Spleen (tissue), 11 donors: ENCODE data around the gene CSMD2. TPM values are rescaled to one million over a fixed set of nuclear protein-coding genes. Genes with fewer than 3 reads are reported as not detected.

Experiments used
- DNase-seq: peaks from one replicate; pipeline ENCODE4 v3.0.0-alpha.2; 2020
- H3K27ac ChIP-seq, 8 donors: fragments of 200-600 bp; sonication (generic) in 7 of 8; 1 replicate in 4 of 8; 2 replicates in 4 of 8; pipeline versions ENCODE4 v1.5.0 to v1.8.0; 2016 to 2021; ENCODE audit warnings: inconsistent platforms in 4 of 8, mild to moderate bottlenecking in 4 of 8, moderate library complexity in 1 of 8
- H3K27me3 ChIP-seq, 7 donors: fragments of 200-600 bp; sonication (generic) in 6 of 7; replicated peaks in 1 of 7; 1 replicate in 4 of 7; 2 replicates in 3 of 7; pipeline versions ENCODE4 v1.5.0 to v1.8.0; 2016 to 2021; ENCODE audit warnings: inconsistent platforms in 3 of 7, mild to moderate bottlenecking in 1 of 7
- H3K36me3 ChIP-seq, 6 donors: fragments of 200-600 bp; sonication (generic) in 5 of 6; 1 replicate in 4 of 6; 2 replicates in 2 of 6; pipeline versions ENCODE4 v1.5.0 to v1.8.0; 2016 to 2021; ENCODE audit warnings: inconsistent platforms in 2 of 6
- H3K4me1 ChIP-seq, 6 donors: fragments of 200-600 bp; sonication (generic) in 5 of 6; 1 replicate in 3 of 6; 2 replicates in 3 of 6; pipeline versions ENCODE4 v1.5.0 to v1.8.0; 2016 to 2021; ENCODE audit warnings: inconsistent platforms in 3 of 6
- H3K4me3 ChIP-seq, 8 donors: fragments of 200-600 bp; sonication (generic) in 7 of 8; 1 replicate in 4 of 8; 2 replicates in 4 of 8; pipeline versions ENCODE4 v1.5.0 to v1.8.0; 2016 to 2021; ENCODE audit warnings: inconsistent platforms in 4 of 8, mild to moderate bottlenecking in 4 of 8, moderate library complexity in 2 of 8
- H3K9me3 ChIP-seq, 8 donors: fragments of 200-600 bp; sonication (generic) in 7 of 8; 1 replicate in 4 of 8; 2 replicates in 4 of 8; pipeline versions ENCODE4 v1.5.0 to v1.8.0; 2016 to 2021; ENCODE audit warnings: inconsistent platforms in 4 of 8
- POLR2A ChIP-seq, 3 donors: fragments of 450-650 bp; IDR thresholded peaks; one replicate each; pipeline ENCODE4 v1.5.1; 2017; ENCODE audit warnings: antibody characterized with exemption in 3 of 3, mild to moderate bottlenecking in 1 of 3
- POLR2AphosphoS5 ChIP-seq, 3 donors: sonication (generic); formaldehyde crosslinking; IDR thresholded peaks; one replicate each; pipeline ENCODE4 v1.5.1; 2017; ENCODE audit warnings: antibody characterized with exemption in 3 of 3
- WGBS, 5 donors: extraction: QIAGEN DNeasy Blood & Tissue Kit in 3 of 5; methylation state at CpG; one replicate each; pipeline versions ENCODE4 v1.1.5 to v1.1.7; 2013 to 2018; 5-methylcytosine and 5-hydroxymethylcytosine counted together
- intact Hi-C: fragments of 100-400 bp; cut with DNase I; formaldehyde crosslinking; loops from one replicate; pipeline ENCODE4 v1.15.0; 2023; ENCODE audit warnings: low total_unique reads
- polyA plus RNA-seq, 3 donors: library from polyadenylated mRNA; stranded (reverse); fragments of 200-250 nt; gene quantifications; one replicate each; pipeline ENCODE4 v1.2.1, GENCODE V29; 2013
- total RNA-seq, 7 donors: library from RNA; depleted of rRNA in 3 of 7; stranded (reverse); fragments of >200 nt in 3 of 7; fragmentation: NEBNext Ultra II Directional in 4 of 7; extraction: Animal tissue kit (Norgen Biotek cat#: 25700) in 4 of 7; gene quantifications; one replicate each; pipeline versions ENCODE4 v1.1.0 to v1.2.1, GENCODE V29; 2016 to 2021
- TF ChIP-seq, protein P1 (sequence below), 11 experiments: fragments of 200-600 bp in 7 of 11; fragments of 450-650 bp in 4 of 11; sonication (generic) in 4 of 11; IDR thresholded peaks in 8 of 11; conservative IDR thresholded peaks in 3 of 11; 1 replicate in 7 of 11; 2 replicates in 4 of 11; pipeline versions ENCODE4 v1.4.0 to v1.8.0; 2016 to 2021; ENCODE audit warnings: antibody characterized with exemption in 11 of 11, inconsistent platforms in 4 of 11, mild to moderate bottlenecking in 1 of 11
- donor health status: healthy with polysubstance abuse.
- donor health status: DM: no; HTN: no; CAD: no; lungs with moderate emphysema.
- donor health status: DM: no; HTN: no; CAD: no.
- donor health status: Bipolar disorder and iron deficiency.
- donor health status: healthy.
- donor health status: DM: no; HTN: no; CAD: no.
- donor health status: DM: yes; HTN: yes; CAD: no.

The CSMD2 gene
- total and polyA plus RNA-seq, 10 donors, result 0.12 to 2.7 (median 0.96) TPM

DNA sequence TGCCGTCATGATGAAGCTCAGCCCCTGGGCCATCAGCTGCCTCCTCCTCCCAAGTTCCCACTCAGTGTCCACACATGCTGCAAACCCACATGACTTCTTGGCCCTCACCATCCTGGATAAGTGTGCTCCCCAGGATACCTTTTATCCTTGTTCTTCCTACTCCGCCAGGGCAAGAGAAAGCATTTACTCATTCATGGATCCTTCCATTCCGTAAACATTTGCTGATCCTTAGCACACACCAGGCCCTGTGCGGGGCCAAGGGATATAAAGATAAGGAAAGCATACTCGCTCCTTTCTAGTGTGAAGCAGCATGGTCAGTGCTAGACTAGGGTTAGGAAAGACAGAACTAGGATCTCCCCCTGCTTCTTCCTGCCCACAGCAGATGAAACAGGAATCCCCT, 423.3 kb downstream of the CSMD2 start:
- H3K4me3 ChIP-seq, result no peak overlapping the region
- no peak overlapping the region for H3K27ac ChIP-seq
- TF ChIP-seq, protein P1, sequence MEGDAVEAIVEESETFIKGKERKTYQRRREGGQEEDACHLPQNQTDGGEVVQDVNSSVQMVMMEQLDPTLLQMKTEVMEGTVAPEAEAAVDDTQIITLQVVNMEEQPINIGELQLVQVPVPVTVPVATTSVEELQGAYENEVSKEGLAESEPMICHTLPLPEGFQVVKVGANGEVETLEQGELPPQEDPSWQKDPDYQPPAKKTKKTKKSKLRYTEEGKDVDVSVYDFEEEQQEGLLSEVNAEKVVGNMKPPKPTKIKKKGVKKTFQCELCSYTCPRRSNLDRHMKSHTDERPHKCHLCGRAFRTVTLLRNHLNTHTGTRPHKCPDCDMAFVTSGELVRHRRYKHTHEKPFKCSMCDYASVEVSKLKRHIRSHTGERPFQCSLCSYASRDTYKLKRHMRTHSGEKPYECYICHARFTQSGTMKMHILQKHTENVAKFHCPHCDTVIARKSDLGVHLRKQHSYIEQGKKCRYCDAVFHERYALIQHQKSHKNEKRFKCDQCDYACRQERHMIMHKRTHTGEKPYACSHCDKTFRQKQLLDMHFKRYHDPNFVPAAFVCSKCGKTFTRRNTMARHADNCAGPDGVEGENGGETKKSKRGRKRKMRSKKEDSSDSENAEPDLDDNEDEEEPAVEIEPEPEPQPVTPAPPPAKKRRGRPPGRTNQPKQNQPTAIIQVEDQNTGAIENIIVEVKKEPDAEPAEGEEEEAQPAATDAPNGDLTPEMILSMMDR (IDR thresholded peaks at IDR 0.05 in 8 of 11, conservative IDR thresholded peaks at IDR 0.05 in 3 of 11), result no peak
- TF ChIP-seq POLR2A (IDR thresholded peaks at IDR 0.05) (no peak), POLR2AphosphoS5 (IDR thresholded peaks at IDR 0.05) (no peak)
- H3K36me3 ChIP-seq, result no peaks in the 10 kb centered on the region
- DNase-seq, result no peak
- H3K9me3 ChIP-seq, result no peaks in the 10 kb centered on the region
- H3K27me3 ChIP-seq, result peaks cover 0 to 32% (median 0%) of the 10 kb centered on the region in 7 donors
- 88 to 95% (median 91%) methylated on average over 5 of the region's 5 CpGs for WGBS, 5 donors
- intact Hi-C loops, result no loop called here
- no peaks in the 10 kb centered on the region for H3K4me1 ChIP-seq

DNA sequence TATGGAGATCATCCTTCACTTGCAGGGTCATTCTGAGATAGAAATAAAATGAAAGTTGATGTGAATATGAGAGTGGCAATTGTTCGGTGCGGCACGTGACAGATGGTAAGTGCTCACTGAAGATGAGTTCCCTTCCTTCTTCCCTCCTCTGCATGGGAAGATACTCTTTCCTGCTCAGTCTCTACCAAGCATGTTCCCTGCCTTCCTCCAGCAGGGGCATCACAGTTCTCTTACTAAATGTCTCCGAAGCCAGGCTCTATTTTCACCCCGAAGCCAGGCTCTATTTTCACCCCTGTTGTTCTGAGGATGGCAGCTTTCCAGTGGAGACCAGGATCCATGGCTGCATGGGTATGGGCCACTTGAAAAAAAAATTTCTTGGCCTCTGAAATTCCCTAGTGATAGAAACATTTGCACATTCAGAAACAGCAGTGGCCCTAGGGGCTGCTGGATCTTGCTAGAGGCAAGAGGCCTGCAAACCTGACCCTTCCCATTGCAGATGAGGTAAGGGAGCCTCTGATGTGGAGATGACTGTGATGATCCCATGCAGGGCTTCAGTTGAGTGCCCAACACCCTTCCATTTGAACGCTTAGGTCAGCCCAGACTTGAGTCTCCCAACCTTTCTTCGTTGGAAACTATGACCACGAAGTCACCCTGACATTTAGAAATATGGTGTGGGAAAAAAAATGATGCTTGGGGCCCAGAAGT, 424.8 kb downstream of the CSMD2 start:
- H3K27me3 ChIP-seq, result peaks cover 0 to 42% (median 0%) of the 10 kb centered on the region in 7 donors
- WGBS, 5 donors, result 75 to 86% (median 77%) methylated on average over 8 of the region's 8 CpGs

DNA sequence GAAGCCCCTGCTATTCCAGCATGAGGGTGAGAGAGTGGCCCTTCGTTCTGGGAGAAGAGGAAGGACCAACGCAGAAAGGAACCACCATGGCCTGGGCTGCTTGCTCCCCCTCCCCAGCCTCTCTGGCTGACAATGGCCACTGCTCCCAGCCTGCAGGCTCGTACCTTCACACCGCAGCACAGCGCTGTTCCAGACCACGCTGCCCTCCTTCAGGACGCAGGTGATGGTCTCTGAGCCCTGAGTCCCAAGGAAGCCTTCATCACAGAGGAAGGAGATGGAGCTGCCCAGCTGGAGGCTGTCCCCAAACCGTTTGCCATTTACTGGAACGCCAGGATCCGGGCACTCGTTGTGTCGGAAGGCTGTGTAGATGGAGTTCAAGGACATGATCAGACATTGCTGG, 426.1 kb downstream of the CSMD2 start:
- Histone ChIP-seq H3K36me3 (no peaks in the 10 kb centered on the region), H3K4me3 (no peak overlapping the region), H3K4me1 (no peaks in the 10 kb centered on the region), H3K27me3 (peaks cover 0 to 49% (median 0%) of the 10 kb centered on the region in 7 donors), H3K27ac (no peak overlapping the region), H3K9me3 (no peaks in the 10 kb centered on the region)
- 85 to 88% (median 86%) methylated on average over 12 of the region's 12 CpGs for WGBS, 5 donors
- no peak for DNase-seq
- no peak for TF ChIP-seq POLR2AphosphoS5 (IDR thresholded peaks at IDR 0.05)
- TF ChIP-seq, protein P1 (IDR thresholded peaks at IDR 0.05 in 8 of 11, conservative IDR thresholded peaks at IDR 0.05 in 3 of 11), result no peak
- no peak for TF ChIP-seq POLR2A (IDR thresholded peaks at IDR 0.05)
- intact Hi-C loops, result loop anchor here (10.0 kb wide), 1 partner anchor 426 kb away; the partner anchor contains the start of gene CSMD2

More for the DNA sequence above, 424.8 kb downstream of the CSMD2 start:
- no peak for DNase-seq
- Histone ChIP-seq H3K4me3 (no peak overlapping the region), H3K4me1 (no peaks in the 10 kb centered on the region), H3K27ac (no peak overlapping the region), H3K36me3 (no peaks in the 10 kb centered on the region), H3K9me3 (no peaks in the 10 kb centered on the region)
- TF ChIP-seq POLR2A (IDR thresholded peaks at IDR 0.05) (no peak), POLR2AphosphoS5 (IDR thresholded peaks at IDR 0.05) (no peak)
- TF ChIP-seq, protein P1 (IDR thresholded peaks at IDR 0.05 in 8 of 11, conservative IDR thresholded peaks at IDR 0.05 in 3 of 11), result no peak
- intact Hi-C loops, result no loop called here

DNA sequence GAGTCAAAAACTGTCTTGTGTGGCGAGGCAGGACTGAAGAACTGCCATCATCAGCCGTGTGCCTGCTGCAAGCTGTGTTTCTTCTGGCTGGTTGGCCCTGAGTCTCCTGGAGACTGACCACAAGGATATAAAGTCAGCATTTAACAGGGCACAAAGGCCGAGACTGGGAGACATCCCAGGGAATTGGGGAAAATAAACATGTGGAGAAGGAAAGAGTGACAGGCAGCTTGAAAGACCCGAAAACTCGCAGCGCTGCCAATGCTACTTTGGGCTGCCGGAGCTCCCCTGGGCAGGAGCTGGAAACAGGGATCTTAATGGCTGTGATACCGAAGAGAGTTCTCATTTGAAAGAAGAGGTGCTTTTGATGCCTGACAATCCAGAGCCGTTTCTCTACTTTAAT, 426.5 kb downstream of the CSMD2 start:
- H3K9me3 ChIP-seq, result no peaks in the 10 kb centered on the region
- WGBS, 5 donors, result 77 to 85% (median 83%) methylated on average over 9 of the region's 9 CpGs
- H3K27me3 ChIP-seq, result peaks cover 0 to 54% (median 0%) of the 10 kb centered on the region in 7 donors
- H3K36me3 ChIP-seq, result no peaks in the 10 kb centered on the region
- intact Hi-C loops, result loop anchor here (10.0 kb wide), 1 partner anchor 426 kb away; the partner anchor contains the start of gene CSMD2
- no peak for DNase-seq
- TF ChIP-seq POLR2AphosphoS5 (IDR thresholded peaks at IDR 0.05), result no peak
- TF ChIP-seq POLR2A (IDR thresholded peaks at IDR 0.05), result no peak
- TF ChIP-seq, protein P1 (IDR thresholded peaks at IDR 0.05 in 8 of 11, conservative IDR thresholded peaks at IDR 0.05 in 3 of 11), result no peak
- no peak overlapping the region for H3K27ac ChIP-seq
- H3K4me3 ChIP-seq, result no peak overlapping the region
- no peaks in the 10 kb centered on the region for H3K4me1 ChIP-seq
